Heart right ventricle (tissue), 16 donors: ENCODE measurements around the gene STX1B. TPM values are rescaled to one million over a fixed set of nuclear protein-coding genes. Genes with fewer than 3 reads are reported as not detected.

Experiments used
- ATAC-seq, 8 donors: fragments of 200-7000 bp; cut with Tn5 transposase; one replicate each; pipeline ENCODE4 v1.9.1; 2020; ENCODE audit warnings: mild to moderate bottlenecking in 8 of 8, moderate library complexity in 8 of 8, moderate number of reproducible peaks in 1 of 8
- DNase-seq, 2 donors: peaks; one replicate each; pipeline ENCODE4 v3.0.0-alpha.2; 2020
- H3K27ac ChIP-seq, 10 donors: fragments of 200-600 bp; sonication (generic) in 2 of 10; one replicate each; pipeline versions ENCODE4 v1.5.0 to v1.8.0; 2020 to 2022; ENCODE audit warnings: mild to moderate bottlenecking in 3 of 10
- H3K27me3 ChIP-seq, 7 donors: fragments of 200-600 bp; one replicate each; pipeline ENCODE4 v1.8.0; 2021 to 2022; ENCODE audit warnings: mild to moderate bottlenecking in 2 of 7
- H3K36me3 ChIP-seq, 9 donors: fragments of 200-600 bp; sonication (generic) in 1 of 9; one replicate each; pipeline versions ENCODE4 v1.5.0 to v1.8.0; 2020 to 2022; ENCODE audit warnings: mild to moderate bottlenecking in 2 of 9
- H3K4me1 ChIP-seq, 9 donors: fragments of 200-600 bp; sonication (generic) in 1 of 9; one replicate each; pipeline versions ENCODE4 v1.5.0 to v1.8.0; 2020 to 2022; ENCODE audit warnings: mild to moderate bottlenecking in 4 of 9
- H3K4me3 ChIP-seq, 10 donors: fragments of 200-600 bp; sonication (generic) in 2 of 10; one replicate each; pipeline versions ENCODE4 v1.5.0 to v1.8.0; 2020 to 2022; ENCODE audit warnings: mild to moderate bottlenecking in 7 of 10, moderate library complexity in 2 of 10
- H3K9me3 ChIP-seq, 11 donors: fragments of 200-600 bp in 10 of 11; sonication (generic) in 2 of 11; one replicate each; pipeline versions ENCODE4 v1.5.0 to v1.8.0; 2013 to 2022; ENCODE audit warnings: mild to moderate bottlenecking in 2 of 11, control low read depth in 1 of 11, moderate library complexity in 1 of 11
- CTCF ChIP-seq, 9 donors: fragments of 200-600 bp; sonication (generic) in 2 of 9; IDR thresholded peaks; one replicate each; pipeline versions ENCODE4 v1.5.0 to v1.8.0; 2021 to 2022; ENCODE audit warnings: antibody characterized with exemption in 9 of 9, mild to moderate bottlenecking in 5 of 9, moderate library complexity in 1 of 9
- WGBS, 2 donors: extraction: QIAGEN DNeasy Blood & Tissue Kit; methylation state at CpG; one replicate each; pipeline ENCODE4 v1.1.7; 2013; ENCODE audit warnings: inconsistent platforms in 1 of 2; 5-methylcytosine and 5-hydroxymethylcytosine counted together
- intact Hi-C, 10 donors: fragments of 100-400 bp; cut with DNase I; formaldehyde crosslinking; loops; one replicate each; pipeline versions ENCODE4 v1.11.1 to v1.14.2; 2022
- polyA plus RNA-seq, 2 donors: library from polyadenylated mRNA; stranded (reverse); fragments of 200-250 nt; gene quantifications; one replicate each; pipeline ENCODE4 v1.2.3, GENCODE V29; 2013
- total RNA-seq, 10 donors: library from RNA; stranded (reverse); fragmentation: NEBNext Ultra II Directional in 3 of 10; extraction: Animal tissue kit (Norgen Biotek cat#: 25700) in 3 of 10; gene quantifications; one replicate each; pipeline versions ENCODE4 v1.2.1 to v1.2.4, GENCODE V29; 2021 to 2023
- donor health status: Arrhythmogenic right ventricular cardiomyopathy.
- donor health status: ischemic (EF 13 %, LVEDD 7.1; RV severe dilation, severe dysfunction).
- donor health status: healthy with polysubstance abuse.
- donor health status: DM: no; HTN: yes; CAD: no.
- donor health status: DM: no; HTN: no; CAD: no.
- donor health status: ischemic (EF 25% LVEDD 6.9; RV normal size, moderate dysfunction).
- donor health status: ischemic (EF 25% LVEDD 5.7; RV mildly dilated, moderate dysfunction).
- donor health status: healthy.
- donor health status: DM: yes; HTN: yes; CAD: no.
- donor health status: Ischemic cardiomyopathy.
- donor health status: ischemic (EF 35%, LVEDD 5.7; RV mildly dilated, moderate dysfunction).
- donor health status: nonischemic (EF 11% LVEDD 7.7; RV severe dilation, severe dysfunction).
- donor health status: DM: yes; HTN: yes; CAD: no.
- donor health status: PGD.
- donor health status: ischemic (EF 29% LVEDD 5.4; RV normal size, mild dysfunction).
- donor health status: nonischemic (EF 23%, LVEDD 6.1; RV moderate dilation, normal function).

The STX1B gene
- total and polyA plus RNA-seq, 12 donors: 0.07 to 2.3 (median 0.90) TPM

GRCh38 chr16:31009894-31010584, 399 bp downstream of the STX1B start:
- Histone ChIP-seq H3K27me3 (peaks cover 20 to 76% (median 60%) of the 10 kb centered on the region in 7 donors), H3K4me3 (no peak overlapping the region), H3K4me1 (peaks cover 0 to 6% (median 0%) of the 10 kb centered on the region in 9 donors), H3K9me3 (no peaks in the 10 kb centered on the region), H3K27ac (no peak overlapping the region), H3K36me3 (no peaks in the 10 kb centered on the region)
- no peak for DNase-seq
- 10 to 12% methylated on average over 34 to 36 of the region's 36 CpGs for WGBS, 2 donors
- intact Hi-C loops: no loop called here
- no peak for TF ChIP-seq CTCF (IDR thresholded peaks at IDR 0.05)
- ATAC-seq: no peak

GRCh38 chr16:31009120-31009519, 1.3 kb downstream of the STX1B start:
- ATAC-seq (no peak), DNase-seq (no peak)
- TF ChIP-seq CTCF (IDR thresholded peaks at IDR 0.05): no peak
- H3K36me3 ChIP-seq: no peaks in the 10 kb centered on the region
- peaks cover 0 to 6% (median 0%) of the 10 kb centered on the region in 9 donors for H3K4me1 ChIP-seq
- intact Hi-C loops: no loop called here
- H3K27me3 ChIP-seq: peaks cover 20 to 68% (median 60%) of the 10 kb centered on the region in 7 donors
- H3K27ac ChIP-seq: no peak overlapping the region
- H3K4me3 ChIP-seq: no peak overlapping the region
- no peaks in the 10 kb centered on the region for H3K9me3 ChIP-seq
- WGBS, 2 donors: 75 to 78% methylated on average over 7 of the region's 7 CpGs

- WGBS, 2 donors: 80 to 85% methylated on average over 5 of the region's 5 CpGs
- Histone ChIP-seq H3K4me3 (no peak overlapping the region), H3K27me3 (peaks cover 20 to 64% (median 60%) of the 10 kb centered on the region in 7 donors), H3K4me1 (peaks cover 0 to 6% (median 0%) of the 10 kb centered on the region in 9 donors), H3K36me3 (no peaks in the 10 kb centered on the region), H3K9me3 (no peaks in the 10 kb centered on the region), H3K27ac (no peak overlapping the region)
- TF ChIP-seq CTCF (IDR thresholded peaks at IDR 0.05): no peak
- intact Hi-C loops: no loop called here
- no peak for ATAC-seq
- no peak for DNase-seq
These were observed 1.9 kb downstream of the STX1B start for GRCh38 chr16:31008551-31008950.

- Histone ChIP-seq H3K27ac (no peak overlapping the region), H3K27me3 (peaks cover 20 to 63% (median 60%) of the 10 kb centered on the region in 7 donors), H3K36me3 (no peaks in the 10 kb centered on the region), H3K9me3 (no peaks in the 10 kb centered on the region), H3K4me3 (no peak overlapping the region), H3K4me1 (peaks cover 0 to 6% (median 0%) of the 10 kb centered on the region in 9 donors)
- intact Hi-C loops: no loop called here
- WGBS, 2 donors: 72 to 78% methylated on average over 6 of the region's 6 CpGs
- DNase-seq: no peak
- ATAC-seq: no peak
- no peak for TF ChIP-seq CTCF (IDR thresholded peaks at IDR 0.05)
These were observed 2.3 kb downstream of the STX1B start for GRCh38 chr16:31008149-31008548.
